PFSK-1 (cell line): ENCODE measurements around the gene PTPN4.

Source experiments
- FOXP2 ChIP-seq: optimal IDR thresholded peaks from 2 replicates; pipeline ENCODE3; 2011; ENCODE audit warnings: borderline replicate concordance, control low read depth, inconsistent platforms; ENCODE audit not compliant: insufficient read depth; ENCODE audit errors: extremely low read length, extremely low read depth
- POLR2AphosphoS5 ChIP-seq: IDR thresholded peaks from 2 replicates; pipeline ENCODE4 v1.6.1; 2012; ENCODE audit warnings: low read depth, mild to moderate bottlenecking, control low read depth, low read length, moderate library complexity
- REST ChIP-seq, 2 experiments: IDR thresholded peaks; 2 replicates each; pipeline versions ENCODE4 v1.6.1 to v1.8.0; 2011 to 2012; ENCODE audit warnings: low read depth in 2 of 2, low read length in 2 of 2, control low read depth in 1 of 2, inconsistent platforms in 1 of 2, mild to moderate bottlenecking in 1 of 2, moderate library complexity in 1 of 2; ENCODE audit not compliant: insufficient read depth in 1 of 2
- SIN3A ChIP-seq: IDR thresholded peaks from 2 replicates; pipeline ENCODE4 v1.6.1; 2012; ENCODE audit warnings: mild to moderate bottlenecking, low read length, moderate library complexity, borderline replicate concordance; ENCODE audit not compliant: insufficient read depth
- TAF1 ChIP-seq: IDR thresholded peaks from 2 replicates; pipeline ENCODE4 v1.6.1; 2012; ENCODE audit warnings: low read length, control low read depth, borderline replicate concordance; ENCODE audit not compliant: insufficient read depth

The PTPN4 gene

GRCh38 chr2:119723784-119724467 lies 35.8 kb upstream of the PTPN4 start:
- TF ChIP-seq FOXP2 (no peak), REST (IDR thresholded peaks at IDR 0.05; ENCODE audit: insufficient read depth in 1 of 2, low read depth in 2 of 2, low read length in 2 of 2) (no peak), POLR2AphosphoS5 (no peak), SIN3A (no peak)

GRCh38 chr2:119724656-119725485 lies 34.9 kb upstream of the PTPN4 start:
- TF ChIP-seq SIN3A (no peak), TAF1 (no peak), REST (IDR thresholded peaks at IDR 0.05; ENCODE audit: insufficient read depth in 1 of 2, low read depth in 2 of 2, low read length in 2 of 2) (no peak), POLR2AphosphoS5 (no peak), FOXP2 (no peak)

DNA sequence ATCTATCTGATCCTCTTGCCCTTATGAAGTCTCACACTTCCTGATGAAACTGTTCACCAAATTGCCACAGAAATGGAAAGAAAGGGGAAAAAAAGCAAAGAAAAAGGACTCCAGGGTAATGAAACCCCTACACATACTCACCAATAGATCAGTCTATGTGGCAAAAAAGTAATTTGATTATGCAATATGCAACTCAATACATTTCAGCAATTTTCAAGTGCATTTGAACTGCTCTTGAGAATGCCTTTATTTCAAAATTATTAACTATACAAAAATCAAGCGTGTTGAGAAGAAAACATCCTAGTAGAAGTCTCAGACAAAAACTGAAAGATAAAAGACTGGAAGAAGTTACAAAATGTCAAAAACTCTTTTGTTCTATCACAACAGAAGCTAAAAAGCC lies 32.2 kb upstream of the PTPN4 start:
- TF ChIP-seq REST (IDR thresholded peaks at IDR 0.05; ENCODE audit: insufficient read depth in 1 of 2, low read depth in 2 of 2, low read length in 2 of 2) (no peak), POLR2AphosphoS5 (no peak), SIN3A (no peak), TAF1 (no peak), FOXP2 (no peak)

- no peak for TF ChIP-seq REST (IDR thresholded peaks at IDR 0.05; ENCODE audit: insufficient read depth in 1 of 2, low read depth in 2 of 2, low read length in 2 of 2)
- no peak for TF ChIP-seq FOXP2
- TF ChIP-seq TAF1, result no peak
- TF ChIP-seq POLR2AphosphoS5, result no peak
- TF ChIP-seq SIN3A, result no peak
Measured at GRCh38 chr2:119728421-119728820, 31.3 kb upstream of the PTPN4 start.
